Coronary artery (tissue), 2 donors: ENCODE data around the gene CAPN13.
"Not testable (repeated sequence)": the region's sequence is repeated elsewhere in the genome, so short reads cannot be mapped to it uniquely, and the experiment has no call there.

Experiments used
- DNase-seq: peaks from one replicate; pipeline ENCODE4 v3.0.0-alpha.2; 2017; ENCODE audit warnings: low spot score
- H3K27ac ChIP-seq, 2 donors: fragments of 200-600 bp; sonication (generic); one replicate each; pipeline ENCODE4 v1.5.1; 2016 to 2019
- H3K4me3 ChIP-seq: fragments of 200-600 bp; sonication (generic); 2 replicates; pipeline ENCODE4 v1.5.1; 2016; ENCODE audit warnings: mild to moderate bottlenecking, moderate library complexity
- CTCF ChIP-seq: fragments of 200-600 bp; sonication (generic); IDR thresholded peaks from one replicate; pipeline ENCODE4 v1.5.1; 2019; ENCODE audit warnings: antibody characterized with exemption

CAPN13 gene

GRCh38 chr2:30705056-30705455 is 102.2 kb downstream of the CAPN13 start:
- peak; percentile 50 for DNase-seq
- TF ChIP-seq CTCF = no peak
- H3K4me3 ChIP-seq = no peak overlapping the region
- H3K27ac ChIP-seq = peak overlapping the region in 1 of 2 donors; percentile 53

- Histone ChIP-seq H3K4me3 (no peak overlapping the region), H3K27ac (peak overlapping the region in 1 of 2 donors; percentile 53)
- TF ChIP-seq CTCF = no peak
- DNase-seq = peak; percentile 5
Measured at GRCh38 chr2:30704309-30705020, 102.8 kb downstream of the CAPN13 start.

- no peak for TF ChIP-seq CTCF
- peak; percentile 14 for DNase-seq
- H3K27ac ChIP-seq = no peak overlapping the region
- H3K4me3 ChIP-seq = no peak overlapping the region
Measured at GRCh38 chr2:30702694-30703093, 104.6 kb downstream of the CAPN13 start.

GRCh38 chr2:30701782-30702181 is 105.5 kb downstream of the CAPN13 start:
- Histone ChIP-seq H3K27ac (no peak overlapping the region), H3K4me3 (no peak overlapping the region)
- DNase-seq = no peak
- no peak for TF ChIP-seq CTCF

GRCh38 chr2:30697242-30698103 is 109.8 kb downstream of the CAPN13 start:
- DNase-seq = peak; percentile 33
- H3K27ac ChIP-seq, H3K4me3 ChIP-seq: not testable (repeated sequence)

GRCh38 chr2:30695749-30696148 is 111.5 kb downstream of the CAPN13 start:
- DNase-seq = peak; percentile 31
- Histone ChIP-seq H3K27ac (peak overlapping the region in 1 of 2 donors; percentile 96), H3K4me3 (no peak overlapping the region)
- no peak for TF ChIP-seq CTCF

GRCh38 chr2:30694286-30695055 is 112.8 kb downstream of the CAPN13 start:
- Histone ChIP-seq H3K27ac (peak overlapping the region; percentile 62 to 96), H3K4me3 (no peak overlapping the region)
- DNase-seq = peak; percentile 59

More at GRCh38 chr2:30694286-30695055, 112.8 kb downstream of the CAPN13 start:
- TF ChIP-seq CTCF = no peak
